ENCODE measurements around the gene LAMP2. TPM values are rescaled to one million over a fixed set of nuclear protein-coding genes. Genes with fewer than 3 reads are reported as not detected.

Gene LAMP2
- total and polyA plus RNA-seq, 9 of the 15 experiments (the other 6 are each of a cell fraction or from before 2014, with no cell fraction given) = 22.3 to 77.7 (median 48.6) TPM

DNA sequence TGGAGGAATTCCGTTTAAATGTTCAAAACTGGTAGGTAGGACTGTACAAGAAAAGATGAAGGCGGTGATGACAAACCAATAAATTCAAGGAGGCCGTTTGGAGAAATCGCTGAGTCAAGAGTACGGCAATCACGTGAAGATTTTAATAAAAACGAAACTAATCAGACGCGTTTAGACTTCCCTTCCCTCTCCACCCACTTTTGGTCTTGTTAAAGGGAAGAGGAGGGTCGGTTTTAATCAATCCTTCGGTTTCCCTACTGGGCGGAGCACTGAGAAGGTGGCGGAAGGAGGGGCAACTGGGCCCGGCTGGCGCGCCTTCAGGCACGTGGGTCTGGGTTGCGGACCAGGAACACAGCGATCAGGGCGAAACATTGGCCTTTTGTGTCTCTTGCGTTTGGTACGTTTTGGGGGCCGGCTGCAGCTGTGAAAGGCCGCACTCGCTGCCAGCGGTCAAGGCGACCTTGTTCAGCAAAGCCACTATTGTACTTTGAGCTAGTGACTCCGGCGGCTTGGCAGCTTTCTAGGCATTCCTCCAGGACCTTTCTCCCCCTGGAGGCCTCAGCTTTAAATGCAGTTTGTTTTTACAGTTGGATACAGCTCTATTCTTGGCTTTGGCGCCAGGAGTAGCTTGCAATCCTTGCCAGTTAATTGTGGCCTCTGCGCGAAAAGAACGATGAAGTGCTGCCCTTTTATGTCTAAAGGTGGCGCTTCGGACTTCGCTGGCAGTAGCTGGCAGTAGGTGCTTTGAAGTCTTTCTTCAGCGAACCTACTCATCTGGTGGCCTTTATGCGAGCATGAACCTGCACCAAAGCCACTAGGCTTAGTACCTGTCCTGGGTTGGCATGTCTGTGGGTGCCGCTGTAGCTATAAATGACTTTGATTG, 16.8 kb upstream of the LAMP2 start:
- Histone ChIP-seq H3K4me2 (ENCODE audit: insufficient read depth, low read length) (peak overlapping the region; percentile 80), H2AFZ (ENCODE audit: low read depth, low read length) (peak overlapping the region; percentile 97), H3K9me3 (replicated peaks; ENCODE audit: control insufficient read depth, insufficient read depth, low read depth, low read length) (no peaks in the 10 kb centered on the region), H3K9ac (ENCODE audit: insufficient read depth in 1 of 2, low read depth in 2 of 2, low read length in 2 of 2) (peak overlapping the region; percentile 77 to 93), H3K79me2 (ENCODE audit: control insufficient read depth, insufficient read depth, low read length) (no peaks in the 10 kb centered on the region), H3K27me3 (ENCODE audit: control insufficient read depth in 2 of 2, insufficient read depth in 2 of 2, low read length in 2 of 2) (no peaks in the 10 kb centered on the region), H3K4me1 (replicated peaks in 1 of 2; ENCODE audit: control insufficient read depth in 2 of 2, insufficient read depth in 2 of 2, low read length in 2 of 2) (peaks cover 20 to 29% of the 10 kb centered on the region in 2 experiments; a peak in 4 of 5 replicates), H4K20me1 (replicated peaks; ENCODE audit: control insufficient read depth, insufficient read depth, low read length) (no peaks in the 10 kb centered on the region), H3K27ac (ENCODE audit: extremely low read depth, low read depth, low read length) (peak overlapping the region; percentile 96), H3K4me3 (peak overlapping the region; percentile 34), H3K9me1 (ENCODE audit: control insufficient read depth, insufficient read depth, low read length) (no peaks in the 10 kb centered on the region), H3K36me3 (ENCODE audit: control insufficient read depth, insufficient read depth, low read length) (no peaks in the 10 kb centered on the region)
- ChIA-PET POLR2A (interaction anchor here (0.6 to 1.0 kb wide), 5 partner anchors 14 to 251 kb away, joined by 3 to 6 read pairs (median 3); partner anchors contain the start of gene CUL4B), CTCF (ENCODE audit: low intra/inter-chr PET ratio) (no interaction called here)
- in situ Hi-C loops (cut with MboI) (no loop called here), intact Hi-C loops (cut with micrococcal nuclease) (no loop called here)
- WGBS (ENCODE audit: insufficient coverage, low coverage, missing lambda C conversion rate) = 4% methylated on average over 31 of the region's 39 CpGs
- ATAC-seq (peak; percentile 92), DNase-seq (ENCODE audit: extremely low read depth in 1 of 4, low spot score in 3 of 4) (peak; percentile 59 to 87 (median 67)), FAIRE-seq (peak; percentile 97)
- BruUV-seq (replicated peaks) = TSS peak; percentile 86
- TF ChIP-seq FOXK2 (conservative IDR thresholded peaks at IDR 0.05 in 1 of 2, IDR thresholded peaks at IDR 0.05 in 1 of 2; ENCODE audit: low read depth in 2 of 2) = peak in 1 of 2 experiments; percentile 46; a peak in 2 of 4 replicates
- TF ChIP-seq TCF3 (CRISPR knock-in tag; IDR thresholded peaks at IDR 0.05) = 0 out of 2 replicates have a peak, but pooled peaks have one; percentile 16
- peak; percentile 75; the same call in 1 of the 2 replicates for TF ChIP-seq ZNF395 (CRISPR knock-in tag; IDR thresholded peaks at IDR 0.05)
- TF ChIP-seq MAZ (CRISPR knock-in tag; conservative IDR thresholded peaks at IDR 0.05 in 1 of 2, IDR thresholded peaks at IDR 0.05 in 1 of 2) = peak in 1 of 2 experiments; percentile 64; a peak in 1 of 4 replicates
- no peak for TF ChIP-seq NUFIP1 (IDR thresholded peaks at IDR 0.05; ENCODE audit: partially characterized antibody)
- TF ChIP-seq RNF2 (IDR thresholded peaks at IDR 0.05) = peak; percentile 76
- peak; percentile 71 for TF ChIP-seq ZNF239 (CRISPR knock-in tag; IDR thresholded peaks at IDR 0.05)
- peak; percentile 57; the same call in 1 of the 2 replicates for TF ChIP-seq SP1 (CRISPR knock-in tag; IDR thresholded peaks at IDR 0.05)
- no peak for TF ChIP-seq CCNT2 (IDR thresholded peaks at IDR 0.05; ENCODE audit: borderline replicate concordance, extremely low read depth, insufficient read length, low read depth, low read length)
- TF ChIP-seq, protein P1, sequence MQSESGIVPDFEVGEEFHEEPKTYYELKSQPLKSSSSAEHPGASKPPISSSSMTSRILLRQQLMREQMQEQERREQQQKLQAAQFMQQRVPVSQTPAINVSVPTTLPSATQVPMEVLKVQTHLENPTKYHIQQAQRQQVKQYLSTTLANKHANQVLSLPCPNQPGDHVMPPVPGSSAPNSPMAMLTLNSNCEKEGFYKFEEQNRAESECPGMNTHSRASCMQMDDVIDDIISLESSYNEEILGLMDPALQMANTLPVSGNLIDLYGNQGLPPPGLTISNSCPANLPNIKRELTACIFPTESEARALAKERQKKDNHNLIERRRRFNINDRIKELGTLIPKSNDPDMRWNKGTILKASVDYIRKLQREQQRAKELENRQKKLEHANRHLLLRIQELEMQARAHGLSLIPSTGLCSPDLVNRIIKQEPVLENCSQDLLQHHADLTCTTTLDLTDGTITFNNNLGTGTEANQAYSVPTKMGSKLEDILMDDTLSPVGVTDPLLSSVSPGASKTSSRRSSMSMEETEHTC (IDR thresholded peaks at IDR 0.05) = 0 out of 2 replicates have a peak, but pooled peaks have one; percentile 54
- TF ChIP-seq SAFB (IDR thresholded peaks at IDR 0.05; ENCODE audit: borderline replicate concordance, low read depth, low read length) = no peak
- TF ChIP-seq NCOR1 (IDR thresholded peaks at IDR 0.05) = no peak
- no peak for TF ChIP-seq TRIM25 (IDR thresholded peaks at IDR 0.05; ENCODE audit: borderline replicate concordance)

Measured in K562 (cell line).